ENCODE results near the gene PDE9A. TPM values are rescaled to one million over a fixed set of nuclear protein-coding genes. Genes with fewer than 3 reads are reported as not detected.

The PDE9A gene
- total RNA-seq, 1 donor from 2014 or later = 3.9 TPM

- Histone ChIP-seq H3K27me3 (ENCODE audit: control insufficient read depth, insufficient read depth, low read length) (peaks cover 28% of the 10 kb centered on the region), H3K4me3 (ENCODE audit: low read depth, low read length) (no peak overlapping the region), H3K36me3 (ENCODE audit: control insufficient read depth, insufficient read depth, low read length) (no peaks in the 10 kb centered on the region)
- TF ChIP-seq, protein P1, sequence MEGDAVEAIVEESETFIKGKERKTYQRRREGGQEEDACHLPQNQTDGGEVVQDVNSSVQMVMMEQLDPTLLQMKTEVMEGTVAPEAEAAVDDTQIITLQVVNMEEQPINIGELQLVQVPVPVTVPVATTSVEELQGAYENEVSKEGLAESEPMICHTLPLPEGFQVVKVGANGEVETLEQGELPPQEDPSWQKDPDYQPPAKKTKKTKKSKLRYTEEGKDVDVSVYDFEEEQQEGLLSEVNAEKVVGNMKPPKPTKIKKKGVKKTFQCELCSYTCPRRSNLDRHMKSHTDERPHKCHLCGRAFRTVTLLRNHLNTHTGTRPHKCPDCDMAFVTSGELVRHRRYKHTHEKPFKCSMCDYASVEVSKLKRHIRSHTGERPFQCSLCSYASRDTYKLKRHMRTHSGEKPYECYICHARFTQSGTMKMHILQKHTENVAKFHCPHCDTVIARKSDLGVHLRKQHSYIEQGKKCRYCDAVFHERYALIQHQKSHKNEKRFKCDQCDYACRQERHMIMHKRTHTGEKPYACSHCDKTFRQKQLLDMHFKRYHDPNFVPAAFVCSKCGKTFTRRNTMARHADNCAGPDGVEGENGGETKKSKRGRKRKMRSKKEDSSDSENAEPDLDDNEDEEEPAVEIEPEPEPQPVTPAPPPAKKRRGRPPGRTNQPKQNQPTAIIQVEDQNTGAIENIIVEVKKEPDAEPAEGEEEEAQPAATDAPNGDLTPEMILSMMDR (IDR thresholded peaks at IDR 0.05; ENCODE audit: insufficient read depth, low read length, poor library complexity, severe bottlenecking) = no peak
- DNase-seq (ENCODE audit: low read depth) = no peak
These were observed 50.5 kb downstream of the PDE9A start for GRCh38 chr21:42703965-42704364.

DNA sequence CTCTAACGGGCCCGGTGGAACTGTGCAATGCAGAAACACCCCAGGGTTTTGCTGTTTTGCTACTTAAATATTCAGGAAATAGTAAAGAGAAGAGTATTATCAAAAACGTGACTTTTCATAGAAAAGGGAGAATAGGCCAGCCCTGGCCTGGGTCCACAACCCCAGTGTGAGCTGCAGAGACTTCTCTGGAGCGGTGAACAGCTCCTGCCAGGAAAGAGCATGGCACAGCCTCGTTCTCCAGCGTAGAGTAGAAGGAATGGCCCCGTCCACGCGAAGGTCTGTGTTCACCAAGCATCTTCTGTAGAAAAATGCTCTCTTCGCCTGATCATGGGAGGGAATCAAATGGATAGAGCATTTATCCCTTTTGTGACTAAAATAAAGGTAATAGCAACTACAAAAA lies 51.4 kb downstream of the PDE9A start:
- Histone ChIP-seq H3K4me3 (ENCODE audit: low read depth, low read length) (no peak overlapping the region), H3K27me3 (ENCODE audit: control insufficient read depth, insufficient read depth, low read length) (peaks cover 28% of the 10 kb centered on the region), H3K36me3 (ENCODE audit: control insufficient read depth, insufficient read depth, low read length) (no peaks in the 10 kb centered on the region)
- no peak for DNase-seq (ENCODE audit: low read depth)
- TF ChIP-seq, protein P1 (IDR thresholded peaks at IDR 0.05; ENCODE audit: insufficient read depth, low read length, poor library complexity, severe bottlenecking) = no peak

- TF ChIP-seq, protein P1 (IDR thresholded peaks at IDR 0.05; ENCODE audit: insufficient read depth, low read length, poor library complexity, severe bottlenecking) = no peak
- H3K4me3 ChIP-seq (ENCODE audit: low read depth, low read length) = no peak overlapping the region
- DNase-seq (ENCODE audit: low read depth) = no peak
These were observed 51.9 kb downstream of the PDE9A start for GRCh38 chr21:42705346-42705745.

DNA sequence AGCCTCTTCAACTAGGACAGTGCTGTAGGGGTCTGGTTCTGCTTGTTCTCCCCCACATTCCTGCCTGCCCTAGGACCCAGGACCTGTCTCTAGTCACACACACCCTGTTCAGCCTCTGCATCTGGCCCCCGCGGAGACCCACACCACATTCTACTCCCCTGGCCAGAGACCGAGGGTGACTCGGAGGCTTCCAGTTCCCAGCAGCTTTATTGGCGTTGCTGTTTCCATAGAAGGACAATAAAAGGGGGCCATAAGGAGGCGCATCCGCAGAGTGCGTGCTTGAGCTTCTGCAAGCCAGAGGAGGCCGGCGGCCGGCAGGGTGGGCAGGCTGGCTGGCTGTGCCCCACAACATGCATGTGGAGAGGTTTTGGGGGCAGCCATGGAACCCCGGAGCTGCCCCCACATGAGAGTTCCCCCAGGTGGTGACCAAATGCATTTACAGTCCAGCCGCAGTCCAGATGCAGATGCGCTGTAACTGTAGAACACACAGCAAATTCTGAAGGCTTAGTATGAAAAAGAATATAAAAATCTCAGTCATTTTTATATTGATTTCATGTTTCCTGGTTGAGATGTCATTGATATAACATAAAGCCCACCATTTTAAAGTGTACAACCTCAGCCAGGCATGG lies 52.4 kb downstream of the PDE9A start:
- TF ChIP-seq, protein P1 (IDR thresholded peaks at IDR 0.05; ENCODE audit: insufficient read depth, low read length, poor library complexity, severe bottlenecking) = no peak
- no peak for DNase-seq (ENCODE audit: low read depth)
- H3K36me3 ChIP-seq (ENCODE audit: control insufficient read depth, insufficient read depth, low read length) = no peaks in the 10 kb centered on the region
- H3K4me3 ChIP-seq (ENCODE audit: low read depth, low read length) = no peak overlapping the region
- peaks cover 28% of the 10 kb centered on the region for H3K27me3 ChIP-seq (ENCODE audit: control insufficient read depth, insufficient read depth, low read length)

More at GRCh38 chr21:42705346-42705745, 51.9 kb downstream of the PDE9A start:
- Histone ChIP-seq H3K36me3 (ENCODE audit: control insufficient read depth, insufficient read depth, low read length) (no peaks in the 10 kb centered on the region), H3K27me3 (ENCODE audit: control insufficient read depth, insufficient read depth, low read length) (peaks cover 28% of the 10 kb centered on the region)

DNA sequence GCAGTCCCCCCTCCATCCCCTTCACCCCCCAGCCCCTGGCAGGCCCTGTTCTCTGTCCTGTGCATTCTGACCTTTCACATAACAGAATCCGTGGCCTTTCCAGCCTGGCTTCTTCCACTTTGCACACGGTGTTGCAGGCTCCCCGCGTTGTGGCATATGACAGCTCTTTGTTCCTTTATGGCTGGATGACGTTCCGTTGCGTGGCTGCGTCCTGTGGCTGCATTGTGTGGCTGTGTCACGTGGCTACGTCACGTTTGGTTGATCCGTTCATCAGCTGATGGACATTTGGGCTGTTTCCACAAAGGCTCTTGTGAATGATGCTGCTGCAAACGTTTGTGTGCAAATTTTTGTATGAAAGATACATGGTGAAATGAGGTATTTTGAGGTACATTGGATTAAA lies 53.3 kb downstream of the PDE9A start:
- Histone ChIP-seq H3K4me3 (ENCODE audit: low read depth, low read length) (no peak overlapping the region), H3K36me3 (ENCODE audit: control insufficient read depth, insufficient read depth, low read length) (no peaks in the 10 kb centered on the region), H3K27me3 (ENCODE audit: control insufficient read depth, insufficient read depth, low read length) (peaks cover 28% of the 10 kb centered on the region)
- DNase-seq (ENCODE audit: low read depth) = no peak
- TF ChIP-seq, protein P1 (IDR thresholded peaks at IDR 0.05; ENCODE audit: insufficient read depth, low read length, poor library complexity, severe bottlenecking) = no peak

All from kidney epithelial cell (primary cell).